H1 (cell line): ENCODE results near the gene C1orf74. TPM values are rescaled to one million over a fixed set of nuclear protein-coding genes. Genes with fewer than 3 reads are reported as not detected.

ENCODE experiments used
- CTCF ChIA-PET: fragments of 300-600 bp; sonication (Branson Sonifier 250); formaldehyde crosslinking; loops from one replicate; lab custom pipeline; 2021; ENCODE audit not compliant: partially characterized antibody; lab: Charles Lee
- POLR2A ChIA-PET: fragments of 300-600 bp; sonication (Branson Sonifier 250); formaldehyde crosslinking; loops from one replicate; lab custom pipeline; 2021; ENCODE audit warnings: inconsistent platforms; ENCODE audit not compliant: partially characterized antibody; lab: Charles Lee
- DNase-seq, 2 experiments: peaks; one replicate each; pipeline versions ENCODE4 v3.0.0 to v3.0.0-alpha.2; 2010 to 2022; ENCODE audit warnings: low spot score in 2 of 2, low read depth in 1 of 2, mixed read lengths in 1 of 2
- FAIRE-seq: peaks from 2 replicates; lab custom pipeline; 2011; peaks lifted over from hg19 to GRCh38; lab: Jason Lieb, UNC
- H2AFZ ChIP-seq: 2 replicates; pipeline ENCODE4 v1.8.1; 2012; ENCODE audit warnings: low read length, inconsistent platforms
- H2AK5ac ChIP-seq: 2 replicates; pipeline ENCODE4 v1.6.1; 2013; ENCODE audit warnings: low read depth, low read length
- H2BK120ac ChIP-seq: replicated peaks from 2 replicates; pipeline ENCODE3; 2013; ENCODE audit warnings: low read depth, low read length, inconsistent platforms
- H2BK12ac ChIP-seq: 2 replicates; pipeline ENCODE4 v1.6.1; 2013; ENCODE audit warnings: low read depth, low read length
- H2BK15ac ChIP-seq: 2 replicates; pipeline ENCODE4 v1.6.1; 2013; ENCODE audit warnings: low read length
- H2BK20ac ChIP-seq: 2 replicates; pipeline ENCODE4 v1.6.1; 2013; ENCODE audit warnings: low read length
- H2BK5ac ChIP-seq: 2 replicates; pipeline ENCODE4 v1.6.1; 2013; ENCODE audit warnings: low read depth, low read length
- H3K14ac ChIP-seq: 2 replicates; pipeline ENCODE4 v1.6.1; 2013; ENCODE audit warnings: inconsistent platforms; ENCODE audit not compliant: insufficient read length
- H3K18ac ChIP-seq: 2 replicates; pipeline ENCODE4 v1.6.1; 2013; ENCODE audit warnings: low read length; ENCODE audit errors: extremely low read depth
- H3K23ac ChIP-seq: 2 replicates; pipeline ENCODE4 v1.6.1; 2013; ENCODE audit warnings: inconsistent platforms; ENCODE audit not compliant: insufficient read length
- H3K23me2 ChIP-seq: 2 replicates; pipeline ENCODE4 v1.6.1; 2013; ENCODE audit warnings: low read depth, low read length
- H3K27ac ChIP-seq: 2 replicates; pipeline ENCODE4 v1.6.1; 2011; ENCODE audit warnings: low read depth, low read length, inconsistent platforms
- H3K27me3 ChIP-seq, 4 experiments: replicated peaks in 1 of 4; 1 replicate in 1 of 4; 2 replicates in 3 of 4; pipeline versions ENCODE4 v1.6.1 to v1.8.1; 2011 to 2013; ENCODE audit warnings: low read length in 3 of 4, mild to moderate bottlenecking in 3 of 4, inconsistent platforms in 2 of 4, mixed read lengths in 2 of 4, moderate library complexity in 1 of 4; ENCODE audit not compliant: control insufficient read depth in 3 of 4, insufficient read depth in 3 of 4; ENCODE audit errors: extremely low read depth in 1 of 4
- H3K36me3 ChIP-seq, 4 experiments: 2 replicates each; pipeline versions ENCODE4 v1.6.1 to v1.8.1; 2011 to 2013; ENCODE audit warnings: mild to moderate bottlenecking in 4 of 4, low read length in 3 of 4, moderate library complexity in 2 of 4, control low read depth in 1 of 4, inconsistent platforms in 1 of 4; ENCODE audit not compliant: insufficient read depth in 4 of 4, control insufficient read depth in 2 of 4
- H3K4ac ChIP-seq: replicated peaks from 2 replicates; pipeline ENCODE3; 2013; ENCODE audit warnings: low read length, low read depth, mixed read lengths, inconsistent platforms; ENCODE audit not compliant: insufficient read length
- H3K4me1 ChIP-seq, 4 experiments: replicated peaks in 1 of 4; 1 replicate in 1 of 4; 2 replicates in 3 of 4; pipeline versions ENCODE4 v1.6.1 to v1.8.1; 2011 to 2013; ENCODE audit warnings: low read length in 3 of 4, inconsistent platforms in 2 of 4, mixed read lengths in 1 of 4; ENCODE audit not compliant: insufficient read depth in 4 of 4, control insufficient read depth in 3 of 4
- H3K4me2 ChIP-seq, 2 experiments: 2 replicates each; pipeline versions ENCODE4 v1.6.1 to v1.8.1; 2011 to 2013; ENCODE audit warnings: low read depth in 2 of 2, low read length in 2 of 2, control low read depth in 1 of 2, inconsistent platforms in 1 of 2, mild to moderate bottlenecking in 1 of 2; ENCODE audit not compliant: insufficient read depth in 1 of 2
- H3K4me3 ChIP-seq, 4 experiments: fragments of 200-600, 300-600 bp in 1 of 4; sonication (generic), shearing (Covaris generic), sonication (Bioruptor Twin) in 1 of 4; 2 replicates each; pipeline versions ENCODE4 v1.5.1 to v1.8.1; 2011 to 2016; ENCODE audit warnings: low read length in 4 of 4, low read depth in 3 of 4, control low read depth in 2 of 4, inconsistent platforms in 2 of 4, mild to moderate bottlenecking in 2 of 4, mixed read lengths in 1 of 4, moderate library complexity in 1 of 4; ENCODE audit not compliant: insufficient read depth in 2 of 4; ENCODE audit errors: extremely low read depth in 1 of 4
- H3K56ac ChIP-seq: replicated peaks from 2 replicates; pipeline ENCODE3; 2013; ENCODE audit warnings: low read depth, mild to moderate bottlenecking, mixed read lengths, low read length, inconsistent platforms; ENCODE audit not compliant: insufficient read length
- H3K79me1 ChIP-seq: 2 replicates; pipeline ENCODE4 v1.6.1; 2013; ENCODE audit warnings: low read depth, low read length, control low read depth
- H3K79me2 ChIP-seq, 2 experiments: 2 replicates each; pipeline versions ENCODE4 v1.6.1 to v1.8.1; 2012 to 2013; ENCODE audit warnings: low read length in 2 of 2, mild to moderate bottlenecking in 2 of 2, inconsistent platforms in 1 of 2; ENCODE audit not compliant: insufficient read depth in 2 of 2, control insufficient read depth in 1 of 2
- H3K9ac ChIP-seq, 4 experiments: replicated peaks in 1 of 4; 1 replicate in 1 of 4; 2 replicates in 3 of 4; pipeline versions ENCODE4 v1.6.1 to v1.8.1; 2011 to 2013; ENCODE audit warnings: low read depth in 3 of 4, low read length in 3 of 4, control low read depth in 2 of 4, mild to moderate bottlenecking in 2 of 4, moderate library complexity in 2 of 4, inconsistent platforms in 1 of 4; ENCODE audit errors: extremely low read depth in 1 of 4
- H3K9me3 ChIP-seq, 2 experiments: 2 replicates each; pipeline versions ENCODE4 v1.6.1 to v1.8.1; 2012 to 2013; ENCODE audit warnings: mild to moderate bottlenecking in 2 of 2, moderate library complexity in 2 of 2, control low read depth in 1 of 2, inconsistent platforms in 1 of 2, low read depth in 1 of 2, low read length in 1 of 2, mixed read lengths in 1 of 2; ENCODE audit not compliant: insufficient read depth in 2 of 2
- H4K20me1 ChIP-seq, 2 experiments: replicated peaks in 1 of 2; 2 replicates each; pipeline versions ENCODE3 to v1.8.1; 2011 to 2013; ENCODE audit warnings: inconsistent platforms in 2 of 2, low read length in 2 of 2, mild to moderate bottlenecking in 1 of 2; ENCODE audit not compliant: insufficient read depth in 2 of 2, control insufficient read depth in 1 of 2
- H4K5ac ChIP-seq: 2 replicates; pipeline ENCODE4 v1.6.1; 2013; ENCODE audit warnings: low read length, low read depth, mixed read lengths, inconsistent platforms; ENCODE audit not compliant: insufficient read length
- H4K8ac ChIP-seq: 2 replicates; pipeline ENCODE4 v1.8.0; 2013; ENCODE audit warnings: mild to moderate bottlenecking, moderate library complexity, low read length, inconsistent platforms; ENCODE audit not compliant: insufficient read depth; ENCODE audit errors: extremely low read depth
- H4K91ac ChIP-seq: replicated peaks from 2 replicates; pipeline ENCODE3; 2013; ENCODE audit warnings: low read length, mixed read lengths, inconsistent platforms; ENCODE audit not compliant: insufficient read length
- EZH2 ChIP-seq: fragments of 200-600 bp; sonication (generic); IDR thresholded peaks from 2 replicates; pipeline ENCODE4 v1.7.1; 2012; ENCODE audit warnings: low read depth, mild to moderate bottlenecking, moderate library complexity, low read length, inconsistent platforms; ENCODE audit not compliant: severe bottlenecking
- HDAC6 ChIP-seq: IDR thresholded peaks from one replicate; pipeline ENCODE4 v1.7.1; 2012; ENCODE audit warnings: low read depth, mild to moderate bottlenecking, inconsistent platforms, low read length, moderate library complexity
- KDM1A ChIP-seq: fragments of 200-600, 300-600 bp; sonication (generic); IDR thresholded peaks from 2 replicates; pipeline ENCODE4 v1.7.1; 2016; ENCODE audit warnings: mild to moderate bottlenecking, low read length, borderline replicate concordance
- NRF1 ChIP-seq: IDR thresholded peaks from 2 replicates; pipeline ENCODE4 v1.6.1; 2011; ENCODE audit warnings: mild to moderate bottlenecking, low read depth, low read length, improper control_type of control experiment
- POU5F1 ChIP-seq: IDR thresholded peaks from 2 replicates; pipeline ENCODE4 v1.6.1; 2011; ENCODE audit warnings: low read depth, mild to moderate bottlenecking, low read length, moderate library complexity
- ZNF274 ChIP-seq: IDR thresholded peaks from 2 replicates; pipeline ENCODE4 v1.7.0; 2012; ENCODE audit warnings: low read length, borderline replicate concordance; ENCODE audit errors: extremely low read depth
- WGBS, 2 experiments: shearing (Covaris generic) in 1 of 2; methylation state at CpG; one replicate each; pipeline versions ENCODE4 v1.1.6 to v1.1.7; 2013 to 2015; ENCODE audit warnings: low lambda C conversion rate in 2 of 2, mixed read lengths in 2 of 2, inconsistent platforms in 1 of 2, low coverage in 1 of 2, missing lambda C conversion rate in 1 of 2; ENCODE audit not compliant: insufficient replicate concordance in 2 of 2, insufficient coverage in 1 of 2, insufficient read length in 1 of 2; ENCODE audit errors: extremely low coverage in 1 of 2, missing lambda C conversion rate in 1 of 2; 5-methylcytosine and 5-hydroxymethylcytosine counted together
- polyA plus RNA-seq, 7 experiments: library from polyadenylated mRNA; depleted of rRNA in 3 of 7; stranded (reverse) in 5 of 7; unstranded in 2 of 7; fragments of >200 nt in 5 of 7; fragments of 200-250 nt in 2 of 7; gene quantifications; 1 replicate in 5 of 7; 2 replicates in 1 of 7; 4 replicates in 1 of 7; pipeline versions ENCODE4 v1.2.1 to v1.2.3, GENCODE V29; 2011 to 2013; ENCODE audit warnings: missing spikeins in 2 of 7, mixed read lengths in 2 of 7
- total RNA-seq: library from RNA; stranded (reverse); fragmentation: NEBNext Ultra II Directional; extraction: Animal tissue kit (Norgen Biotek cat#: 25700); gene quantifications from 2 replicates; pipeline ENCODE4 v1.2.1, GENCODE V29; 2021

C1orf74 gene
- total and polyA plus RNA-seq, 2 of the 8 experiments (the other 6 are each of a cell fraction or from before 2014, with no cell fraction given): 3.1 to 3.9 TPM

DNA sequence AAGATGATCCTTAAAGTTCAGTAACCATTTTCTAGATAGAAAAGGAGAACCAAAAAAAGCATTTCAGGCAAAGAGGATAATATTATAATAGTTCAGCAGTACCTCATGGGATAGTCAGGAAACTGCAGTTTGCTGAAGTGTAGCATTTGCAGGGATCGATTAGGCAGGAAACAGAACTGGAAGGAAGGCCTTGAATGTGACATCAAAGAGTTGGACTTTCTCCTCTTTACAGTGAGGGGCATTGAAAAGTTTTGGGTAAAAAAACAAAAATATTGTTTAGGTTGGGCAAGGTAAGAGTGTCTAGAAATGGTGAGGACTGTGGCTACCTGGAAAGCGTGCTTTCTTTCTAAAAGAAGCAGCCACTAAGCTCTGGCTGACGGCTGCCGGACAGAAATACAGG, 29.5 kb upstream of the C1orf74 start:
- Histone ChIP-seq H3K79me2 (no peaks in the 10 kb centered on the region), H3K4me2 (no peak overlapping the region), H4K20me1 (no peaks in the 10 kb centered on the region), H2AFZ (no peak overlapping the region), H3K36me3 (no peaks in the 10 kb centered on the region), H4K8ac (no peak overlapping the region), H3K27ac (no peak overlapping the region), H3K23ac (no peak overlapping the region), H2BK20ac (no peak overlapping the region), H3K4ac (no peak overlapping the region), H2BK12ac (no peak overlapping the region), H3K23me2 (no peaks in the 10 kb centered on the region), H2BK15ac (no peak overlapping the region), H3K4me3 (no peak overlapping the region), H3K14ac (no peak overlapping the region), H2BK120ac (no peak overlapping the region), H3K4me1 (peaks cover 0 to 2% (median 0%) of the 10 kb centered on the region in 4 experiments; a peak in 3 of 7 replicates), H3K9ac (no peak overlapping the region), H3K9me3 (no peaks in the 10 kb centered on the region), H3K27me3 (no peaks in the 10 kb centered on the region; a peak in 1 of 7 replicates), H4K91ac (no peak overlapping the region), H3K56ac (no peak overlapping the region), H3K18ac (no peak overlapping the region), H2BK5ac (no peak overlapping the region), H4K5ac (no peak overlapping the region), H2AK5ac (no peak overlapping the region), H3K79me1 (no peaks in the 10 kb centered on the region)
- TF ChIP-seq EZH2: no peak
- no peak for TF ChIP-seq POU5F1
- no peak for TF ChIP-seq HDAC6
- no peak for TF ChIP-seq ZNF274
- no peak for TF ChIP-seq NRF1
- no peak for TF ChIP-seq KDM1A
- no peak for FAIRE-seq
- ChIA-PET POLR2A (interaction anchor here (1.6 to 2.0 kb wide), 2 partner anchors 8 to 10 kb away, joined by 4 to 5 read pairs; partner anchors contain the start of gene IRF6), CTCF (interaction anchor here (0.6 to 11.7 kb wide), 5 partner anchors 8 to 1702 kb away, joined by 3 to 254 read pairs (median 4); partner anchors contain the start of genes IRF6 and UTP25)
- no peak for DNase-seq
- WGBS, 2 experiments: 93% methylated on average over 4 of the region's 4 CpGs; no CpG with 5 or more reads in 1 of the 2 experiments
